ENCODE results near the gene CTNNA3.

The CTNNA3 gene

GRCh38 chr10:67098461-67098860 is 597.5 kb downstream of the CTNNA3 start:
- DNase-seq, result no peak

GRCh38 chr10:67095531-67095930 is 600.5 kb downstream of the CTNNA3 start:
- DNase-seq, result no peak

GRCh38 chr10:67088036-67088435 is 608.0 kb downstream of the CTNNA3 start:
- no peak for DNase-seq

DNA sequence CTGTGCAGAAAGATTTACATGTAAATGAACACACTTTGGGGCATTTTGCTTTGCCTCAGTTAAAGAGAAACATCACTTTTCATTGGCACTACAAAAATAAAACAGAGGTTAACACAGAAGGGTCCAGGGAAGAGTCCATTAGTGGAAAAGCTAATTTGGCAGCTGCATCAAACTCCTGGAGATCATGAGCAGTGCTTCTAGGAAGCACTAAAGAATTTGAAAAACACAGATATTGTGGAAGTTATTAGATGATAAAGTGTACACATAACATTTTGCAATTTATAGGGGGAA is 608.9 kb downstream of the CTNNA3 start:
- DNase-seq, result no peak

- DNase-seq, result no peak
Observed at GRCh38 chr10:67086327-67087134, 609.5 kb downstream of the CTNNA3 start.

- no peak for DNase-seq
Observed at GRCh38 chr10:67079126-67079525, 616.9 kb downstream of the CTNNA3 start.

- DNase-seq, result no peak
Observed at GRCh38 chr10:67077376-67077775, 618.6 kb downstream of the CTNNA3 start.

GRCh38 chr10:67076144-67076543 is 619.9 kb downstream of the CTNNA3 start:
- DNase-seq, result no peak

DNA sequence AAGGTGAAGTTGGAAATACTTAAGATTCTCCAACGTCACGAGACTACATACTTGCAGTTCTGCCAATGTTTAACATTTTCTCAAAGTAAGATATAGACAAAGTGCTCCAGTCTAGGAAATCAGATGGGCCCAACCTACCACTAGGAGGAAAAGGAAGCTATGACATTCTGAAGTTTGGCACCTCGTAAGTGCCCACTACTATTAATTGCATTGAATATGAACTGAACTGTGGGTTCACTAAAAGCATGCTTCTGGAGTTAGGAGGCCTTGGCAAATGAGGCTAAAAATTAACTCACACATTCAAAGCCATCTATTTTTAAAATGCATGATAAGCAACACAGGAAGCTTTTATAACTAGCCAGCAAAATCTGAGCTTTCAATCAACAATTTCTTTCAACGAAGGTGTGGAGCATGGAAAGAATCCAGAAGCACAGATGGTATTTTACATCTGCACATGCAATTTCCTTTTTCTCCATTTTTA is 620.5 kb downstream of the CTNNA3 start:
- no peak for DNase-seq

GRCh38 chr10:67072654-67073053 is 623.3 kb downstream of the CTNNA3 start:
- DNase-seq, result no peak

DNA sequence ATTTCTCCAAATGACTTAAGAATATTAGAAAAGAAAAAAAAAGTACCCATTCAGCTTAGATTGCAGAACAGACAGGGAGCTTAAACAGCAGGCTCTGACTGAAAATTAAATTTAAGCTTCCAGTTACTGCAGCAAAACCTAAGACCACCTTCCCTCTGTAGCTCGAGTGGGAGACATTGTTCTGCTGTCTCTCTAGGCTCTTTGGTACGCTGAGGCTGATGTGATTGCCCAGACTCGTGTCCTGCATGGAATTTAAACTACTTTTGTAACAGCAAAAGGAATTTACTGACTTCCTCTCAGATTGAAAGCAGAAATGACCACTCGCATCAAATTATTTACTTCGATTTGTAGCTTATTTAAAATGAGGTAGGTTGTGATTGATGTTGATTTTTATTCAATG is 645.6 kb downstream of the CTNNA3 start:
- no peak for DNase-seq

DNA sequence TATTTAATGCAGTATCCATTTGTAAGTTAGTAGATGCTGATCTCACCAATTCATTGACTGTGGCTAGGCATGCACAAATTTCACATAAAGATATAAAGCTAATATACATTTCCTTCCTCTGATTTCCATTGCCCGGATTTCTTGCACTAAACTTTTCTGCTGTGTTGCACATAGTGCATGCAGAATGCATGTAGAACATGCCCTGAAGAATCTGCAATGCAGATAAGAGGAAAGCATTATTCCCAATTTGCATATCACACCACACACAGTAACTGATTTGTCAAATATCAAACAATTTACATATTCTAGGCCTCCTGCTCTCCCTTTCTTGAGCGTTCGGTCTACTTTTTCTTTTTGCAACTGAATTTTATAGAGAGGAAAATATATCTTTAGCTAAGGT is 646.0 kb downstream of the CTNNA3 start:
- no peak for DNase-seq

GRCh38 chr10:67046507-67046906 is 649.5 kb downstream of the CTNNA3 start:
- no peak for DNase-seq

DNA sequence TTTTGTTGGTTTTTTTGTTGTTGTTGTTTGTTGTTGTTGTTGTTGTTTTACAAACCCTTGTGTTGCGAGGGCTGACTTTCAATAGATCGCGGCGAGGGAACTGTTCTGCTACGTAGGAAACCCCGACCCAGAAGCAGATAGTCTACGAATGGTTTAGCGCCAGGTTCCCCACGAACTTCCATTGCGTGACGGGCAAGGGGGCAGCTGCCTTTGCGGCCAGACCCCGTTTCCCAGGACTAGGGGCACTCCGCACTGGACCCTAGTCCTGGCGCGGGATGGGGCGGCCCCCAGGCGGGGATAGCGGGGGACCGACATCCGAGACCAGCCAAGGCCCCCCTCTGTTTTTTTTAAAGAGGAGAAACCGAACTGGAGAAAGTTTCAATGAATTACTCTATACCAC is 650.6 kb downstream of the CTNNA3 start:
- DNase-seq, result no peak

DNA sequence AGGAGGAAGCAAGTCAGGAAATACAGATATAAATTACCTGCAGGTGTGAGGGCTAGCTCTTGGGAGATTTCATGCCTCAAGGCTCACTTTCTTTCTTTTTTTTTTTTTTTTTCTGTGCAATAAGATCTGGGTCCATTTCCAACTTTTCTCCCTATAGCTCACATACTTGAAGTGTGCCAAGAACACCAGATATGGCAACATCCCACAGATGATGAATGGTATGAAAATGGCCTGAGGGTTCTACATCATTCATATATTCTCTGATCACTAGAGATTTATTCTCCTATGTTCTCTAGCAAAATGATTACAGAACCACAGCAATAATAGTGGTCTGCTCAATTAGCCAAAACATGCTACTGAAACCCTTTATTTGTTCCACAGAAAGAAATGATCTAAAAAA is 653.0 kb downstream of the CTNNA3 start:
- DNase-seq, result no peak

DNA sequence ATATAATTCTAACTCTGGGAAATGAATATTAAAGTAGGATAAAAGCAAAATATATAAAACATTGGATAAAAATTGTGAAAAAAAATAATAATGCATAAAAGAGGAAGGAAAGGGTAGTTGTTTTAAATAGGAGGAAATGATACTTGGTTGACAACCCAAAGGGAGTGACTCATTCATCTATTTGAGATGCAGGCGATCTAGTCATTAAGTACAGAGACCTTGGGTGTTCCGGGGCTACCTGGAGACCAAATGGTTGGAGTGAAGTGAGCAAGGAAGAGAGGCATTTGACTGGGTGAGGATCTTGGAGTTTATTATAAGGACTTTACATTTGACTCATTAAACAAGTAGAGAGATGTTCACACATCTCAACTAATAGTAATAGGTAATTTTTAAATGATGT is 659.2 kb downstream of the CTNNA3 start:
- DNase-seq, result no peak

- no peak for DNase-seq
Observed at GRCh38 chr10:67033878-67034277, 662.1 kb downstream of the CTNNA3 start.

DNA sequence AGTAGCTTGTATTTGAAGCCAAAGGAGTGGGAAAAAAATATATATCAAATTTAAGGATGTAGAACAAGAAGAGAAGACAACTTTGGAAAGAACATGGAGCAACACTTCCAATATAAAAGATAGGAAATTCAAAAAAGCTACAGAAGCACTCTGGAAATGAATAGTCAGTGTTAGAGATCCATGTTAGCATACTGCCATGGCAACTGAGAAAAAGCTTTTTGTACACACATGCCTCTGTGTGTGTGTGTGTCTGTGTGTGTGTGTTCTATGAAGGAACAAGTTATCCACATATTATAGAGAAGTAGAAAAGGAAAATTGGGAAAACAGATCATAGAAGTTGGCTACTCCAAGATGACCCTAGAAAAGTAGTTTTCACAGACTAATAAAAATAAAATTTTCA is 673.9 kb downstream of the CTNNA3 start:
- DNase-seq, result no peak

DNA sequence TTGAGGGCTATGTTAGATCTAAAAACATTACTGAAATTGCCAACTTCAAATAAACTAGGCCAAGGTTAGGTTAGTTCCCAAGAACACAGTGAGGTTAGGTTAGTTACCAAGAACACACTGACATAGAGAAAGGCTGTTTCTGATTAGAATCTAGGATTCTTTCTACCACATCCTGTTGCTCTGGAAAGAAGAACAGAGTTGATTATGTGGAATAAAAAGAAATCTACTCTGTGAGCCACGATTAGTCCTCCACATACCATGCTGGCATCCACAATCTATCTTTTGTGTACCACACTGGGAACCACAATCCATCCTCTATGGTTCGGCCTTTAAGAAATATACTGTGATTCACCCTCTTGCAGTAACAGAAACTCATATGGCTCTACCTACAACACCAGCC is 678.8 kb downstream of the CTNNA3 start:
- DNase-seq, result no peak

DNA sequence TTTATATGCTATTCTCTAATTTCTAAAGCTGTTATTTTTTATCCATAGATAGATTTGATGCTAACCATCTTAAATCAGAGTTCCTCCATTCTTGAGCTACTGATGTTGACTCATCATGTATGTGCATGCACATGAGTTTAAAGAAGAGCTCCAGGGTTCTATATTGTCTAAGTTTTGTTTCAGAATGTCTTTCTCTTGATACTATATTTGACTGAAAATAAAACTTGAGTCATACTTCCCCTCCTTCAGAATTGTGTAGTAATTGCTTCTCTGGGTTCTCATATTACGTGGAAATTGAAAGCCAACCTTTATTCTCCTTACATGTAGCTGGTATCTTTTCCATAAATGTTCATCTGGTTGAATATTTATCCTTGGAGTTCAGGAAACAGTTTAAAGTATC is 680.8 kb downstream of the CTNNA3 start:
- DNase-seq, result no peak

DNA sequence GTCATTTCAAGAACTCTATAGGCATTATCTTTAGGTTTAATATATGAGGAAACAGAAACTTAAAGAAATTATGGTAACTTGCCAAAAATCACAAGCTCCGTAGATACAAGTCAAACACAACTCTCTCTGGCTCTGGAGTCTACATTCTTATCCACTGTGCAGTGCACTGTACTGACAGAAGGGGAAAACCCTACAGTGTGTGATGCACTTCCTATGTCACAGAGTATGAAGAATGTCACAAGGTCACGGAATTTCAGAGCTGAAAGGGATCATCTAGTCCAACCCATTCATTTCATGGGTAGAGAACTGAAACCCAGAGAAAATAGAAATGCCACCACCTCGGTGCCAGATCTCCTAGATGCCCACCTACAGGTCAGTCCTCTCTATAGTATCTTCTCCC is 684.0 kb downstream of the CTNNA3 start:
- DNase-seq, result no peak

- DNase-seq, result no peak
Observed at GRCh38 chr10:67011480-67011879, 684.5 kb downstream of the CTNNA3 start.

- DNase-seq, result no peak
Observed at GRCh38 chr10:67005981-67006380, 690.0 kb downstream of the CTNNA3 start.

- no peak for DNase-seq
Observed at GRCh38 chr10:67004690-67005089, 691.3 kb downstream of the CTNNA3 start.

Measured in CD4-positive, alpha-beta T cell treated with Interleukin-10 for 1 hour (primary cell).